GM18505 (cell line): Measurements from ENCODE around the gene CTSK.

Source experiments
- ATAC-seq: cut with Tn5 transposase; IDR thresholded peaks from one replicate; pipeline ENCODE4 v1.9.1; 2021; ENCODE audit not compliant: unreplicated experiment
- POLR2A ChIP-seq: IDR thresholded peaks from 4 replicates; pipeline ENCODE4 v1.6.1; 2011; ENCODE audit warnings: borderline replicate concordance; ENCODE audit not compliant: insufficient read depth, insufficient read length; ENCODE audit errors: extremely low read depth

CTSK gene

DNA sequence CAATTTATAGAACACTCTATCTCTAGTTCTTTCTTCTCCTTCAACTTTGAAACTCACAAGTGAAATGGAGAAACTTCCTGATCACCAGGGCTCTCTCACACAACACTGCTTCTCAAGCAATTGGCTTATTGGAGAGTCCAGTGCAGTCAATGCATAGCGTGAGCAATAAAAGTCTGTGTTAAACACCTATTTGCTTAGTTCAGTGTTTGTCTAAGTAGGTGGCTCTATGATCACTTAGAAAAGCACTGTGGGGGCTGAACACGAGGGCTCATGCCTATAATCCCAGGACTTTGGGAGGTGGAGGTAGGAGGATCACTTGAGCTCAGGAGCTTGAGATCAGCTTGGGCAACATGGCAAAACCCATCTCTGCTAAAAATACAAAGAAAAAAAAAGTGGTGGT lies 54.6 kb downstream of the CTSK start:
- no peak for ATAC-seq
- TF ChIP-seq POLR2A = no peak

DNA sequence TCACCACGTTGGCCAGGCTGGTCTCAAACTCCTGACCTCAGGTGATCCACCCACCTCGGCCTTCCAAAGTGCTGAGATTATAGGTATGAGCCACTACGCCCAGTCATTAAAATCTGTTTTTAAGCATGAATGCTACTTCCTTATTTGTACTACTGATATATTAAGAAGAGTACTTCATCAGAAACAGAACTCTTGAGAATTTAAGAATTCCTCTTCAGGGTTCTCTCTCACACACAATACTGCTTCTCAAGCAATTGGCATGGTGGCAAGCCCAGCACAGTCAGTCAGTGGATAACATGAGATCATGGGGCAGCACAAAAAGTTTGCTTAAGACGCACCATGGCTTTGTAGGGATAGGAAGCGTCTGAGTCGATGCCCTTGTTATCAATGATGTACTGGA lies 56.6 kb downstream of the CTSK start:
- no peak for TF ChIP-seq POLR2A
- ATAC-seq = no peak

- TF ChIP-seq POLR2A = no peak
Measured at GRCh38 chr1:150749720-150750311, 58.2 kb downstream of the CTSK start.

DNA sequence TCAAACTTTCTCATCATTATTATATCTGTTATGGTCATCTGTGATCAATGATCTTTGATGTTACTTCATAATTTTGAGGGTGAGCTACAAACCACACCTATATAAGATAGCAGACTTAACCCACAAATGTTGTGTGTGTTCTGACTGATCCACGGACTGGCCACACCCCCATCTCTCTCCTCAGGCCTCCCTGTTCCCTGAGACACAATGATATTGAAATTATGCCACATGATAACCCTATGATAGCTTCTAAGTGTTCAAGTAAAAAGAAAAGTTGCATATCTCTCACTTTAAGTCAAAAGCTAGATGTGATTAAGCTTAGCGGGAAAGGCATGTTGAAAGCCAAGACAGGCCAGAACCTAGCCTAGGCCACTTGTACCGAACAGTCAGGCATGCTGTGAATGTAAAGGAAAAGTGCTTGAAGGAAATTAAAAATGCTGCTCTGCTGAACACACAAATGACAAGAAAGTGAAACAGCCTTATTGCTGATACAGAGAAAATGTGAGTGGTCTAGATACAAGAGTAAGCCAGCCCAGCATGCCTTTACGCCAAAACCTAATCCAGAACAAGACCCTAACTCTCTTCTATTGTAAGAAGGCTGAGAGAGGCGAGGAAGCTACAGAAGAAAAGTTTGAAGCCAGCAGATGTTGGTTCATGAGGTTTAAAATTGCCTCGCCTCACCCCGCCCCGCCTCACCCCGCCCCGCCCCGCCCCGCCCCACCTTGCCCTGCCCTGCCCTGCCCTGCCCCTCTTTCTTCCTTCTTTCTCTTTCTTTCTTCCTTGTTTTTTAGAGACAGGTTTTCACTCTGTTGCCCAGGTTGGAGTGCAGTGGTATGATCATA lies 59.0 kb downstream of the CTSK start:
- TF ChIP-seq POLR2A = no peak
- ATAC-seq = no peak

More at GRCh38 chr1:150749720-150750311, 58.2 kb downstream of the CTSK start:
- no peak for ATAC-seq
